Spleen (tissue), 7 donors: ENCODE results near the gene IGSF9.

ENCODE experiments used
- POLR2A ChIP-seq, 3 donors: fragments of 450-650 bp; IDR thresholded peaks; one replicate each; pipeline ENCODE4 v1.5.1; 2017; ENCODE audit warnings: antibody characterized with exemption in 3 of 3, mild to moderate bottlenecking in 1 of 3
- POLR2AphosphoS5 ChIP-seq, 3 donors: sonication (generic); formaldehyde crosslinking; IDR thresholded peaks; one replicate each; pipeline ENCODE4 v1.5.1; 2017; ENCODE audit warnings: antibody characterized with exemption in 3 of 3
- TF ChIP-seq, protein P1 (sequence below), 11 experiments: fragments of 200-600 bp in 7 of 11; fragments of 450-650 bp in 4 of 11; sonication (generic) in 4 of 11; IDR thresholded peaks in 8 of 11; conservative IDR thresholded peaks in 3 of 11; 1 replicate in 7 of 11; 2 replicates in 4 of 11; pipeline versions ENCODE4 v1.4.0 to v1.8.0; 2016 to 2021; ENCODE audit warnings: antibody characterized with exemption in 11 of 11, inconsistent platforms in 4 of 11, mild to moderate bottlenecking in 1 of 11
- donor health status: DM: no; HTN: no; CAD: no; lungs with moderate emphysema.
- donor health status: DM: no; HTN: no; CAD: no.
- donor health status: DM: no; HTN: no; CAD: no.

DNA sequence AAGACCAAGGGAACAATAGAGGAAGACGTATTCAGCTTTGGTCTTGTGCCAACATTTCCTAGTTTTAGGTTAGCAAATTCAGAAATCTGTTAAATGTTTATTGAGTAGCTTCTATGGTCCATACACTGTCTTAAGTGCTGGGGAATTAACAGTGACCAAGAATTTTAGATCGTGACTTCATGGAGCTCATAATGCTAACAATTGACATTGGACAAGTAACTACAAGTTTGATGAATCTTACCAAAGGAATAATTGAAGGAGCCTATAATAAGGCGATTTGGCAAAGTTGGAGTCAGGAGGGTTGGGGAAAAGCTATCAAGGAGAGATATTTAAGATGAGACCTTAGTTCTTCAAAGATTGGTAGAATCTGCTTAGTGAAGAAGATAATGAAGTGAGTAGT, 10.0 kb upstream of the IGSF9 start:
- TF ChIP-seq, protein P1, sequence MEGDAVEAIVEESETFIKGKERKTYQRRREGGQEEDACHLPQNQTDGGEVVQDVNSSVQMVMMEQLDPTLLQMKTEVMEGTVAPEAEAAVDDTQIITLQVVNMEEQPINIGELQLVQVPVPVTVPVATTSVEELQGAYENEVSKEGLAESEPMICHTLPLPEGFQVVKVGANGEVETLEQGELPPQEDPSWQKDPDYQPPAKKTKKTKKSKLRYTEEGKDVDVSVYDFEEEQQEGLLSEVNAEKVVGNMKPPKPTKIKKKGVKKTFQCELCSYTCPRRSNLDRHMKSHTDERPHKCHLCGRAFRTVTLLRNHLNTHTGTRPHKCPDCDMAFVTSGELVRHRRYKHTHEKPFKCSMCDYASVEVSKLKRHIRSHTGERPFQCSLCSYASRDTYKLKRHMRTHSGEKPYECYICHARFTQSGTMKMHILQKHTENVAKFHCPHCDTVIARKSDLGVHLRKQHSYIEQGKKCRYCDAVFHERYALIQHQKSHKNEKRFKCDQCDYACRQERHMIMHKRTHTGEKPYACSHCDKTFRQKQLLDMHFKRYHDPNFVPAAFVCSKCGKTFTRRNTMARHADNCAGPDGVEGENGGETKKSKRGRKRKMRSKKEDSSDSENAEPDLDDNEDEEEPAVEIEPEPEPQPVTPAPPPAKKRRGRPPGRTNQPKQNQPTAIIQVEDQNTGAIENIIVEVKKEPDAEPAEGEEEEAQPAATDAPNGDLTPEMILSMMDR (IDR thresholded peaks at IDR 0.05 in 8 of 11, conservative IDR thresholded peaks at IDR 0.05 in 3 of 11): no peak
- no peak for TF ChIP-seq POLR2AphosphoS5 (IDR thresholded peaks at IDR 0.05)
- no peak for TF ChIP-seq POLR2A (IDR thresholded peaks at IDR 0.05)
